GM13977 (cell line): Measurements from ENCODE around the gene HBZ.

Experiments
- DNase-seq: peaks from one replicate; pipeline ENCODE4 v3.0.0; 2012; ENCODE audit warnings: low spot score
- CTCF ChIP-seq: IDR thresholded peaks from 2 replicates; pipeline ENCODE4 v1.5.1; 2012; ENCODE audit warnings: mild to moderate bottlenecking, control low read depth; ENCODE audit not compliant: insufficient read depth; ENCODE audit errors: extremely low read depth, missing control alignments
- in situ Hi-C: fragments of 300-500 bp; cut with MboI; formaldehyde crosslinking; loops from one replicate; pipeline ENCODE4 v1.12.0; 2022; ENCODE audit warnings: low sequenced_read_pairs, low pct_unique_long_range_greater_than_20kb, mixed read lengths, inconsistent platforms; ENCODE audit not compliant: unreplicated experiment

HBZ gene

DNA sequence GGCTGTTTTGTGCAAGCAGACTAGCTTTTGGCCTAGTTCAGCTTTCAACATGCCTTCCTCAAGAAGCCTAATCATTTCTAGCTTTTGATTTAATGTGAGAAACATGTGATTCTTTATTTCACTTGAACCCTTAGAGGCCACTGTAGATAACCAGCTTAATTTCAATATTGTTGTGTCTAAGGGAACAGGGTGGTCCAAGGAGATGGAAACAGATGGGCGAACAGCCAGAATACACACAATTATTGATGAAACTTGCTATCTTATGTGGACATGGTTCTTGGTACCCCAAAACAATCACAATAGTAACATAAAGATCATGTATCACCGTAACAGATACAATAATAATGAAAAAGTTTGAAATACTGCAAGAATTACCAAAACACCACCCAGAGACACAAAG, 18.7 kb upstream of the HBZ start:
- no peak for TF ChIP-seq CTCF
- no peak for DNase-seq
- in situ Hi-C loops, result no loop called here

DNA sequence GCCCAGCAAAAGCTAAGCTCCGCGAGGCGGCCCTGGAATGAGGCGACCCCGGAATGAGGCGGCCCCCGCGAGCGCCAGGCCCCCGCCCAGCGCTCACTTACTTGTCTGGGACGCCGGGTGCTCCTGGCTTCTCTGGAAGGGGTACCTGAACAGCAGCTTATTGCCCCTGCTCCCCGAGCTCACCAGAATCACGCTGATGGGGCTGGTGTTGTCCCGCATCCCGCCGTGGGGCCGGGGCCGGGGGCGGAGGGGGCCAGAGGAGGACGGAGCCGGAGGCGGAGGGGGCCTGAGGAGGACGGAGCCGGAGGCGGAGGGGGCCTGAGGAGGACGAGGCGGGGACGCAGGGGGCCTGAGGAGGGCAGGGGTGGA, 14.4 kb upstream of the HBZ start:
- TF ChIP-seq CTCF, result no peak
- in situ Hi-C loops, result no loop called here
- DNase-seq, result peak; percentile 48

GRCh38 chr16:140175-140857, 12.1 kb upstream of the HBZ start:
- no peak for DNase-seq
- TF ChIP-seq CTCF, result no peak
- in situ Hi-C loops, result no loop called here

DNA sequence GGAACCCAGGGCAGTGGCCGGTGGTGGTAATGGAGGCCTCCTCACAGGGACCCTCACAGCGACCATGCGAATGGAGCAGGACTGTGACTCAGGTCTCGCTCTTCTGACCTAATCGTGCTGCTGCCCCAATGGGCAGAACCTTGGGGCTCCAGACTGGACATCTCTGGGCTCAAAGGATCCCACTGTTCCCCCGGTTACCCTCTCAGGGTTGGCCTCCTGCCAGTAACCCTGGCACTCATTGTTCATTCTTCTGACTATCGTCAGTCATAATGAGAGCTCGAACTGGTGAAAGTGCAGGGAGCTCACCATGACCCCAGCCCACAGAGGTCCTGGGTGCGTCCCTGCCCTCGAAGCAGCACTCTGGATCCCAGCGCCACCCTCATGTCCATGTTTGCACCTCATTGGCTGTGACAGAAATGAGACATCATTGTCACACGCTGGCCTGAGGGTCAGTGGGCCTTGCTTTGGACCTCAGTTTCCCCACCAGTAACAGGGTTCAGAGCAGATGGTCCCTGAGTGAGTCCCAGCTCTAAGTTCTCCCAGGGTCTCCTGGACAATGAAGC, 10.0 kb upstream of the HBZ start:
- in situ Hi-C loops, result no loop called here
- DNase-seq, result no peak
- no peak for TF ChIP-seq CTCF

DNA sequence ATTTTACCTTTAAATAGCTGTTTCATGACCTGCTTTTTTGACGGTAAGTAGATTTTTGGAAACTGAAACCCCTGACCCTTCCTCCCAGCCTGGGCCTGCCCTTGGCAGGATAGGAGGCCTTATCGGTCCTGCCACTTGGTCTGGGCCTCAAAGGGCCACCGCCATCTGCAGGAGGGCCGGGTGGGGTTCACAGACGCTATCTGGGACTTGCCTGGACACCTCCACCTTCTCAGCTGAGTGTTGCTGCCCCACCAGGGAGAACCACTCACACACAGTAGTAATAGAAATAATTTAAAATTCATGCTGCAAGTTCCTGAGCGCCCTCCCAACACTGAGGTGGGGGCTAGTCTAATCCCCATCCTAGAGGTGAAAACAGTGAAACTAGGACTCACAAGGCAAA, 9.4 kb upstream of the HBZ start:
- no peak for TF ChIP-seq CTCF
- in situ Hi-C loops, result no loop called here
- DNase-seq, result no peak

DNA sequence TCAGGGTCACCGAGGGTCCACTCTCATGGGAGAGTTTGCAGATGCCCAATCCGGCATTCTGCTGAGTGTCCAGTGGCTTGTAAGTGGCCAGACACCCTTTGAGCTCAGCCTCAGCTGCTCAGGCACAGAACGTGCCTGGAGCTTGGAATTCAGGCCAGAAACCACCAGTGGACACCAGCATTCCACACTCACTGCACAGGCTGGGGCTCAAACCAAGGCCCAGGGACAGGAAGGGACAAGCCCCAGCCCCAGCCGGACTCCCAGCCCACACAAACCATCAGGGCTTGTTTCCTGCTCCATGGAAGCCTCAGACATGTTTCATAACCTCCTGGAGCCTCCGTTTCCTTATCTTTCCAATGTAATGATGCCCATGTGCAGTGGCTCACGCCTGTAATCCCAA, 9.0 kb upstream of the HBZ start:
- TF ChIP-seq CTCF, result no peak
- no peak for DNase-seq
- in situ Hi-C loops, result no loop called here
